ENCODE results near the gene MEX3D.

MEX3D gene

DNA sequence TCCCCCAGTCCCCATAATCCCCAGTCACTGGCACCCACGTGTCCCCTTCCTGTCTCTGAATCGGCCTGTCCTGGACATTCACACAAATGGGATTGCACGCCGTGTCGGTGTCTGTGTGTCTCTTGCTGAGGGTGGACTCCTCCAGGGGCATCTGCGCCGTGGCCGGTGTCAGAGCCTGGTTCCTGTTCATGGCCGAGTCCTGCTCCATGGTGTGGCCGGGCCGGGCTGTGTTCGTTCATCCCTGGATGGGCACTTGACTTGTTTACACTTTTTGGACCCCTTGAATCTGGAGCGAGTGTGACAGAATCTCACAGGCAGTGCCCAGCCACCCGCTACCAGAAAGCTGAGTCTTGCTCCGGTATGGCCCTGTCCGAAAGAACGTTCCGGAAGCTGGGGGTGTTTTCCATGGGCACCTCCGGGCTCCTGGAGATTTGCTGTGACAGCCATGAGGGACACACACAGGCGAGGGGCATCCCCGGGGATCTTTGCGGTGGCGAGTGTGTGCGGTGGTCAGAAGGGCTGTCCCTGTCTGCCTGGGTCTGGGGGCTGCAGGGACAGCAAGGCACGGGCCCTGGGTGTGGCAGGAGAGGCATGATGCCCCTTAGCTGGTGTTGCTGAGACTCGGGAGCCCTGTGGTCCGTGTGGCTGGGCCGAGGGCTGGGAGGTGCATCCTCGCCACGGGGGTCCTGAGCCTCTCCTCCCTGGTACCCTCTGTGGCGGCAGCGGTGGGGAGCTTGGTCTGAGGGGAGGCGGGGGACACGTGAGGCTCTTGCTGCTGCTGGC lies 6.4 kb upstream of the MEX3D start:
- DNase-seq (ENCODE audit: low read depth in 1 of 2, low spot score in 1 of 2): no peak

DNA sequence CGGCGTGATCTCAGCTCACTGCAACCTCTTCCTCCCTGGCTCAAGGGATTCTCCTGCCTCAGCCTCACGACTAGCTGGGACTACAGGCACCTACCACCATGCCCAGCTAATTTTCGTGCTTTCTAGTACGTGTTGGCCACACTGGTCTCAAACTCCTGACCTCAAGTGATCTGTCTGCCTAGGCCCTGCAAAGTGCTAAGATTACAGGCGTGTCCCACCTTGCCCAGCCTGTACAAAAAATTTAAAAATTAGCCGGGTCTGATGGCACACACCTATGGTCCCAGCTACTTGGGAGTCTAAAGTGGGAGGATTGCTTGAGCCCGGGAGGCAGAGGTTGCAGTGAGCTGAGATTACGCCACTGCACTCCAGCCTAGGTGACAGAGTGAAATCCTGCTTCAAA lies 4.7 kb upstream of the MEX3D start:
- no peak for DNase-seq (ENCODE audit: low read depth in 1 of 2, low spot score in 1 of 2)

DNA sequence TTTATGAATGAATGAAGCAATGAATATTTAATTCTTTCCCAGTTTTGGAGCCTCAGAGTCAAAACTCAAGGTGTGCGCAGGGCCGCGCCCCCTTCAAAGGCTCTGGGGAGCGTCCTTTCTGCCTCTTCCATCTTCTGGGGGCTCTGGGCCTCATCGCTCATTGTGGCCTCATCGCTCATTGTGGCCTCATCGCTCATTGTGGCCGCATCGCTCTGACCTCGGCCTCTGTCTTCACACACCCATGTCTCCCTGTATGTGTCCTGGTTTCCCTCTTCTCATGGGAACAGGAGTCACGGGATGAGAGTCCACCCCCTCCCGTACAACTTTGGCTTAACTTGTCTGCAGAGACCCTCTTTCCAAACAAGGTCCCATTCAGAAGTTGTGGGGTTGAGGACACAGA lies 3.2 kb upstream of the MEX3D start:
- no peak for DNase-seq (ENCODE audit: low read depth in 1 of 2, low spot score in 1 of 2)

DNA sequence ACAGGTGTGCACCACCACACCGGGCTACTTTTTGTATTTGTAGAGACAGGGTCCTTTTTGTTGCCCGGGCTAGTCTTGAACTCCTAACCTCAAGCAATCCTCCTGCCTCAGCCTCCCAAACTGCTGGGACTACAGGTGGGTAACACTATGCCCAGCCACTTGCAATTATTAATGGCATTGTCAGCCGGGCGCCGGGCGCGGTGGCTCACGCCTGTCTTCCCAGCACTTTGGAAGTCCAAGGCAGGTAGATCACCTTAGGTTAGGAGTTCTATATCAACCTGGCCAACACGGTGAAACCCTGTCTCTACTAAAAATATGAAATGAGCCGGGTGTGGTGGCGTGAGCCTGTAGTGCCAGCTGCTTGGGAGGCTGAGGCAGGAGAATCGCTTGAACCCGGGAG lies 2.7 kb upstream of the MEX3D start:
- no peak for DNase-seq (ENCODE audit: low read depth in 1 of 2, low spot score in 1 of 2)

DNA sequence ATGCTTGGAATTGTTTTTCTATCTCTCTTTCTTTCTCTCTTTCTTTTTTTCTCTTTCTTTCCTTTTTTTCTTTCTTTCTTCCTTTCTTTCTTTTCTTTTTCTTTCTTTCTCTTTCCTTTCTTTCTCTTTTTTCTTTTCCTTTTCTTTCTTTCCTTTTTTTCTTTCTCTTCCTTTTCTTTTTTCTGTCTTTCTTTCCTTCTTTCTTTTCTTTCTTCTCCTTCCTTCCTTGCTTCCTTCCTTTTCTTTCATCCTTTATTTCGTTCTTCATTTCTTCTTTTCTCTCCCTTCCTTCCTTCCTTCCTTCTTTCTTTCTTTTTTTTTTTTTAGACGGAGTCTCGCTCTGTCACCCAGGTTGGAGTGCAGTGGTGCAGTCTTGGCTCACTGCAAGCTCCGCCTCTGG lies 1.9 kb upstream of the MEX3D start:
- no peak for DNase-seq (ENCODE audit: low read depth in 1 of 2, low spot score in 1 of 2)

DNA sequence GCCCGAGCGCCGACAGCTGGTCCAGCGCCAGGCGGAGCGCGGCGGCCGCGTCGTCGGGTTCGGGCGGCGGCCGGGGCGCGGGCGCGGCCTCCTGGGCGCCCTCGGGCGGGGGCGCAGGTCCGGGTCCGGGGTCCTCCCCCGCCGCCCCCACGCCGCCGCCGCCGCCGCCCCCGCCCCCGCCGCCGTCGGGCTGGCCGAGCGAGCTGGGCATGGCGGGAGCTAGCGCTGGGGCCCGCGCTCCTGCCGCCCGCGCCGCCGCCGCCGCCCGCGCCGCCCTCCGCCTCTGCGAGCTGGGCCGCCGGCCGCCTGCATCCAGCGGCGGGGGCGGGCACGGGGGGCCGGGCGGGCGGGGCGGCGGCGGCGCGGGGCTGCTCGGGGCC lies 287 bp downstream of the MEX3D start:
- DNase-seq (ENCODE audit: low read depth in 1 of 2, low spot score in 1 of 2): no peak

DNA sequence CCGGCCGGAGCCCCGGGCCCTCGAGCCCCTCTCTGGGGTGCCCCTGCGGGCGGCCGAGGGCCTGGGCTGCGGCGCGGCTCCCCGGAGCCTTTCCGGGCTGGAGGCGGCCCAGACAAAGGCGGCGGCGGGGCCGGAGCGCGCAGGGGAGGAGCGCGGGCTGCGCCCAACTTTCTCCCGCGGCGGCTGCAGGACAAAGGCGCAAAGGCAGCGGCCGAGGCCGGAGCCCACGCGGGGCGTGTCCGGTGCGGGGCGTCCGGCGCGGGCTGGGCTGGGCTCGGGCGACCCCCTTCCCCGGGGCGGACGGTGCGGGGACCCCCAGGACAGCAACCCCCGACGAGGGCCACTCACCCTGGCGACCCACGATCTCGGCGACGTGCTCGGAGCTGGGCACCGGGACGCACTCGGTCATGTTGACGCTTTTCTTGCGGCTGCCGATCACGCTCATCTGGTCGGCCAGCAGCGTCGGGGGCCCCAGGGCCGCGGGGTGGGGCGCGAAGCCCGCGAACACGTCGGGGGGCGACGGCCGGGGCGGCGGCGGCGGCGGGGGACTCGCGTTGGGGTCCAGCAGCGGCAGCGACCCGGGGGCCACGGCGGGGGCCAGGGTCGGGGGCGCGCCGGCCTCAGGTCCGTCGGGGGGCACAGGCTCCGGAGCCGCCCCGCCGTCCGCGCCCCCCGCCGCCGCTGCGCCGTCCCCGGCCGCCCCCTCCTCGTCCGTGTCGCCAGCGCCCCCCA lies 843 bp downstream of the MEX3D start:
- DNase-seq (ENCODE audit: low read depth in 1 of 2, low spot score in 1 of 2): no peak

DNA sequence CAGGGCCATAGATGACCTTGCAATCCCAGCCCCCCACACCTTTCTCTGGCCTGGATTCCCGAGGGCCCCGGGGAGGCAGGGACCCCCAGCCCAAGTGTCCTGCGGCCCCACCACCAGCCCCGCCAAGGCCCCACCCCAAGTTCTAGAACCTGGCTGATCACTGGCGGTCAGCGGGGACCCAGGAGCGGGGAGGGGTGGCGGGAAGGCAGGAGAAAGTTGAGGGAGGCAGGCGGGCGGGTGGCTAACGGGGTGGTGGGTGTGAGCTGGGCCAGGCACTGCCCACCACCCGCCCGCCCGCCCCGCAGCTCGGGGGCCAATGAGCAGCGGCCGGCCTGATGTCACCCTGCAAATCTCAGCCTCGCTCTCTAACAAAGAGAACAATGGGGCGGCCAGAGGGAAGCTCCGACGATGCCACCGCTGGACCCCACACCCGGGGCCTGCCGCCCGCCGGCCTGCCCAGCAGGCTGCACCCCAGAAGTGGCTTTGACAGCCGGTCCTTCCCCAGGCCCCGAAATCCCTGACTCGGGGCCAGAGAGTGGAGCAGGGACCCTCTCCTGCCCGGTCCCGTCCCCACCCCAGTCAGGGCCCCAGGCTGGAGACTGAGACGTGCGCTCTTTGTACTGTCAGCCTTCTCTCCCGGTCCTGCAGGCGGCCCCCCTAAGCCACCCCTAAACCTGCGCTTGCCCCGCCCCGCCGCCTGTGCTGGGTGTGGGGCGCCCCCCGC lies 1.6 kb downstream of the MEX3D start:
- no peak for DNase-seq (ENCODE audit: low read depth in 1 of 2, low spot score in 1 of 2)

DNA sequence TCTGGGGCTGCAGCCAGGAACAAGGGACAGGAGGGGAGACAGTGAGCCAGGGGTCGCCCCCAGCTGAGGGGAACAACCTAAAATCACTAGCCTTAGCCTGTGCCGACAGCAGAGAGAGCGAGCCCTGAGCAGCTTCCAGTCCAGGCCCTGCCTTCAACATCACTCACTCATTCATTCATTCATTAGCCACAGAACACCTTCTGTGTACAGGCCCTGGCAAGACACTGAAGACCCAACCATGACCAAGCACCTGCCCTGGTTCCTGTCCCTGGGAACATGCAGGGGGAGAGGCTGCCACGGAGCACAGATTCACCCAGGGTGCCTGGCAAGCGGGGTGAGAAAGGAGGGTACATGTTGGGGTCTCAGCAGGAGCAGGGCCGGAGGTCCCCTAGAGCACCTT lies 4.9 kb downstream of the MEX3D start:
- no peak for DNase-seq (ENCODE audit: low read depth in 1 of 2, low spot score in 1 of 2)

DNA sequence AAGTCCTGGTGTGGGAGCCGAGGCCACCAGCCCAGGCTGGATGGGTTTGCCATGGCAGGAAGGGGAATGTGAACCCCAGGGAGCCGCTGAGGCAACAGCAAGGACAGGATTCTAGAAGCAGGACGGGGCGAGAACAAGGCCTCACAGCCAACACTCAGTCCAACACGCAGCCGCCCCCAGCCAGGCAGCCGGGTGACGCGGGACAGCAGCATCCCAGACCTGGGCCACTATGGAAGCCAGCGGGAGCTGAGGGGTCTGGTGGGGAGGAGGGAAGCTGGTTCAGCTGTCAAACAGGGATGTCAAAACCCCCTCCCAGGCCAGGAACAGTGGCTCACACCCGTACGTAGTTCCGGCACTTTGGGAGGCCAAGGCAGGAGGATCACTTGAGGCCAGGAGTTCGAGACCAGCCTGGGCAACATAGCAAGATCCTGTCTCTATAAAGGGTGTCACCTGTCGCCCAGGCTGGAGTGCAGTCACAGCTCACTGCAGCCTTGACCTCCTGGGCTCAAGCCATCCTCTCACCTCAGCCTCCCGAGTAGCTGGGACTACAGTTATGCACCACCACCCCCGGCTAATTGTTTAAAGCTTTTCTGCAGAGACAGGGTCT lies 6.8 kb downstream of the MEX3D start:
- DNase-seq (ENCODE audit: low read depth in 1 of 2, low spot score in 1 of 2): no peak

DNA sequence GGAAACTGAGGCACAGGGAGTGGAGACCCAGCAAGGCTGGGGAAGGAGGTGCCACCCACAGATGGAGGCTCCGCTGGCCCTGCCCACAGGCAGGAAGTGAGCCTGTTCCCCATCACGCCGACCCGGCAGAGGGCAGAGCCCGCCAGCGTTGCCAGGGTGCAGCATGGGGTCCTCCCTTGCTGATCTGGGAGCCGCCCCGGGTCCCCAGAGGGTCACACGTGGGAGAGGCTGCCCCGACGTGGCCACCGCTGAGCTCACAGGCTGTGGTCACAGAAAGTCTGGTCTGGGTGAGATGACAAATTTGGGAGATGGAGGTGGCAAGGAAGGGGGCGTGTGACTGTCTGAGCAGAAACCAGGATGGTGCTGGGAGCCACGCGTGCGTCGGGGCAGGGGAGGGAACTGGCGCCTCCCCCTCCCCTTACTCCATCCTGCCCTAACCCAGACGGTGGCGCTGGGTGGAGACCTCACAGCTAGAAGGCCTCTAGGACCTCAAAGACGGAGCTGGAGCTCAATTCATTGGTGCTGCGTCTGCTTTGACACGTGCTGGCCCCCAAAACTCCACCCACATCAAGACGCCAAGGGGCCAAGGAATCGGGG lies 7.7 kb downstream of the MEX3D start:
- DNase-seq (ENCODE audit: low read depth in 1 of 2, low spot score in 1 of 2): no peak

DNA sequence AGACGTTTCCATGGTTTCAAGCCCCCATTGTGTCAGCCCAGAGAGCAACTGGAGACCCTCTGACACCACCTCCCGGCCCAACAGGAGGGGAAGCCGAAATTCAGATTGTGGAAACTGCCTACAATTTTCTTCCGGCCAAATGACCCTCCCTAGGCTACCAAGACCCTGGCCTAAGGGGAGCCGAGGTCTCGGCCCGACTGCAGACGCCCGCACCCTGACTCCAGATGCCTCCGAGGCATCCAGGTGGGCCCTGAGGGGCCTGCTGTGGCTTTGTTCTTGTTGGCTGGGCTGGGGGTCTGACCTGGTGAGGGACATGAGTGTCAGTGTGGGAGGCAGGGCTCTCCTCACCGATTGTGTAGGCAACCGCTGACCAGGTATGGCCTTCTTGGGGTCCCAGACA lies 9.6 kb downstream of the MEX3D start:
- no peak for DNase-seq (ENCODE audit: low read depth in 1 of 2, low spot score in 1 of 2)

DNA sequence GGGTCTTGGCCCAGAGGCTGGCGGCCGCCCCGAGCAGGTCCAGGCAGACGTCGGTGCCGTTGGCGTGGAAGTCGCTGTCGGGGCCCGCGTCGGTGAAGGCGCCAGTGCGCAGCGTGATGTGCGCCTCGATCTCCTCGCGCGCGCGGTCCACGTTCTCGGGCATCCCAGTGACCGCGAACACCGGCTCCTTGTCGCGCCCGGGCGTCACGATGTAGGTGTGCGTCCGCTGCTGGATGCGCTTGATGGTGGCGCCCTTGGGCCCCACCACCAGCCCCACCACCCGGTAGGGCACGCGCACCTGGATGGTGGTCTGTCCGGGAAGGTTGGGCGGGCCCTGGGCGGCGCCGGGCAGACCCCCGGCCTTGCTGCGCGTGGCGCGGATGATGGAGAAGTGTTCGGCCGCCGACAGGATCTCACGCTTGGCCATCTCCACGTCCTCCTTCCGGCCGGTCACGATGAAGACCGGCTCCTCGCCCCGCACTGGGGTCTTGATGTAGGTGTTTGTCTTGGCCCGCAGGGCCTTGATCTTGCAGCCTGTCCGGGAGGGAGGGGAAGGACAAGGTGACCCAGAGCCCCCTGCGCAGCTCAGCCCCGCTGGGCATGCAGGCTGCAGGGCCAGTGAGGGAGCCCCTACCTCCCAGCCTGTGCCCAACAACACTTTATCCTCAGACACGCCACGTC lies 11.6 kb downstream of the MEX3D start:
- no peak for DNase-seq (ENCODE audit: low read depth in 1 of 2, low spot score in 1 of 2)

DNA sequence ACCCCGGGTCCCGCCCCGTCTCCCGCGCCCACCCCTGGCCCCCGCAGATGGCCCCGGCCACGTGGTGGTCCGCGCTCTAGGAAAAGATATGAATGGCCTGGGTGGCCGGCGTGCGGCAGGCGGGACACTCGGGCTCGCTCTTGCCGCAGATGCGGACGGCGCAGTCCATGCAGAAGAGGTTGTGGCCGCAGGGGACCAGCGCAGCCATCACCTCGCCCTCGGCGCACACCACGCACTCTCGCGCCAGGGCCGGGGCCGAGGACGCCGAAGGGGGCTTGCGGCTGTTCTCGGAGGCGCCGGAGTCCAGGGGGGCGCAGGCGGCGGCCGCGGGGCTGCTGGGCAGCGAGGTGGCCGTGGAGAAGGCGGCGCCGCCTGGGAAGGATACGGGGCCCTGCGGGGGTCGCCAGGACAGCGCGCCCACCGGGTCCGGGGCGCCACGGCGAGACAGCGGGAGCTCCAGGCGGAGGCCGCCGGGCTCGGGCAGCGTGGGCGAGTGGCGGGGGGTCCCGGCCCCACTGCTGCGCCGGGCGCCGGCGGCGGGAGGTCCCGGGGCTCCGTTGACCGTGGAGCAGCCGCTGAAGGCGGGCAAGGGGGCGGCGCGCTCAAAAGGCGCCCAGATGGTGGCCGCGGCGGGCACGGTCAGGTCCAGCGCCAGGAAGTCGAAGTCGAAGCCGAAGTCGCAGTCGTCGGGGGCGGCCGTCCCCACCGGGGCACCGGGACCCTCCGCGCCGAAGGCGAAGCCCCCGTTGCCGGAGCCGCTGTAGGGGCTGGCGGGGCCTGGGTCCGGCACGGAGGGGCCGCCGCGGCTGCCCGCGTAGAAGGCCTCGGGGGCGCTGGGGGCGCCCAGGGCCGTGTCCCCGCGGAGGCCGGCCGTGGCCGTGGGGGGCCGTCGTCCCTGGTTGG lies 12.4 kb downstream of the MEX3D start:
- no peak for DNase-seq (ENCODE audit: low read depth in 1 of 2, low spot score in 1 of 2)

DNA sequence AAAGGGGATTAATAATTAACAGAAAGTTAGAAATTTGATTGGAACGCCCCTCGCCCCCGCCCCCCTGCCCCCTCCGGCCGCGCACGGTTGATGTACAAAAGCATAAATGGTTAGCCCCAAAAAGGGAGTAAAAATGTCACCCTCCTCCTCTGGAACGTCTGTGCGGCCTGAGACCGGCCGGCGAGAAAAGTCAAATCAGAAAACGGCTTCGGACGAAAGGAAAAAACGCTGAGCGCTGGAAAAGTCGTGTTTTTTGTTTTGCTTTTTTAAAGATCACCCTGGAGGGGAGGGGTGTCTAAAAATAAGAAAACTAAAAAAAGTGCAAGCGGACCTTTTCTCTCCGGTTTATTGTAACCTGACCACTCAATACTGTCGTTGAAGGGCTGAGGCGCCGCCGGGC lies 13.2 kb downstream of the MEX3D start:
- DNase-seq (ENCODE audit: low read depth in 1 of 2, low spot score in 1 of 2): no peak

DNA sequence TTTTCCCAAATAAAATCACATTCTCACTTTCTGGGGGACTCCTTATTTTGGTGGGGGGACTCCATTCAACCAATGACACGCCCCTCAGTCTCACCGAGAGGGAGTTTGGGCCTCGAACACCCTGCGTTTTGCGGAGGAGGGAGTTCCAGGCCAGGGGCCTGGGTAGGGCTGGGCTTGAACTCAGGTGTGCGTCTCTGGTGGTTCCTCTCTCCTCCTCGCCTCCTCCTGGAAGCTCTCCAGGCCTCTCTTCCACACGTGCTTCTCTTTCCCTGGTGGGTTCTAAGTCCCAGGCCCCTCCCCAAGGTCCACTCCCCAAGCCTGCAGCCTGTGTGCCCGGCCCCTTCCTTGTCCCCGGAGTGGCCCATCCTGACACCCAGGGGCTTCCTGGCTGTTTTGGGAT lies 14.7 kb downstream of the MEX3D start:
- DNase-seq (ENCODE audit: low read depth in 1 of 2, low spot score in 1 of 2): no peak

DNA sequence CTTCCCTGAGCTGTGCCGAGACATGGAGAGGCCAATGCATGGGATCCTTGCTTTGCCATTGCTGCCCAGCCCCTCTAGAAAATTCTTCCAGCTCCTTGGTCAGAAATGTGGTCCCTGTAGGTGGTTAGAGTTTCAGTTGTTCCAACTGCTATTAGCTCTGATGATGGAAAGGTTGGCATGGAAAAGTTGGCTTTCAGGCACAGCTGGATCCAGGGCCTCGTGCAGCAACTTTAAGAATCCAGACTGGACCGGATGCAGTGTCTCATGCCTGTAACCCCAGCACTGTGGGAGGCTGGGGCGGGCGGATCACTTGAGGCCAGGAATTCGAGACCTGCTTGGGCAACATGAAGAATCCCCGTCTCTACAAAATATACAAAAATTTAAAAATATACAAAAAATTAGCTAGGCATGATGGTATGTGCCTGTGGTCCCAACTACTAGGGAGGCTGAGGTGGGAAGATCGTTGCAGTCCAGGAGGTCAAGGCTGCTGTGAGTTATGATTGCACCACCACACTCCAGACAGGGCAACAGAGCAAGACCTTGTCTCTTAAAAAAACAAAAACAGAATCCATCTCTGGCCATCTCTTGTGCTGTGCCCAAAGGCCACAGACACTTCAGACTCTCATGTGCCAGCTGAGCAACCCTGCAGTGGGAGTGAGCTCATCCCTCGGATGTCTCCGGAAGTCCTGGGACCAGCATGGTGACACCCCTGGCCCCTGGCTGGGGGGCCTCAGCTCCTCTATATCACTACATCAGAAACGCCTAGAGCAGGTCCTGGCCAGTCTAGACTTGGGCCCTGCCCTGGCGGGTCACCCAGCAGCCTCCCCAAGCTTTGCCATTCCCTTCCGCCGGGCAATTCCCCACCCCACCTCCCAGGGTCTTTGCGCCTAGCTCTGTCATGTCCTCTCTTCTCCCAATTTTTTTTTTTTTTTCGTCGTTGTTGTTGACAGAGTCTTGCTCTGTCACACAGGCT lies 16.8 kb downstream of the MEX3D start:
- DNase-seq (ENCODE audit: low read depth in 1 of 2, low spot score in 1 of 2): no peak

DNA sequence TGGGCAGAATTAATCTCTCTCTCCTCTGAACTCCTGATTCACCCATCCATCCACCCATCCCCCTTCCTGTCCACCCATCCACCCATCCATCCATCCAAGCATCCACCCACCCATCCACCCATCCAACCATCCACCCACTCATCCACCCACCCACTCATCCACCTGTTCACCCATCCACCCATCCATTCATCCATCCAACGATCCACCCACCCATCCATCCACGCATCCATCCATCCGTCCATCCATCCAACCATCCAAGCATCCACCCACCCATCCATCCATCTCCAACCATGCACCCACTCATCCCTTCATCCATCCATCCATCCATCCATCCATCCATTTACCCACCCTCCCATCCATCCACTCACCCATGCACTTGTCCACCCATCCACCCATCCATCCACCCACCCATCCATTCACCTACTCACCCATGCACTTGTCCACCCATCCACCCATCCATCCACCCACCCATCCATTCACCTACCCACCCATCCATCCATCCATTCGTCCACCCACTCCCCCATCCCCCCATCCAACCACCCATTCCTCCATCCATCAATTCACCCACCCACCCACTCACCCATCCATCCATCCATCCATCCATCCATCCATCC lies 18.7 kb downstream of the MEX3D start:
- no peak for DNase-seq (ENCODE audit: low read depth in 1 of 2, low spot score in 1 of 2)
